ENCODE results near the gene NR3C1.

The NR3C1 gene

GRCh38 chr5:143403593-143404415 lies at the start of gene NR3C1:
NR3C1 (minus strand) TSS chr5:143403686; CDS start chr5:143400839, 2,847 bp downstream.
- in situ Hi-C loops (cut with MboI; ENCODE audit: low sequenced_read_pairs) = no loop called here

GRCh38 chr5:143449772-143450171 lies 46.3 kb upstream of the NR3C1 start:
- in situ Hi-C loops (cut with MboI; ENCODE audit: low sequenced_read_pairs) = no loop called here

DNA sequence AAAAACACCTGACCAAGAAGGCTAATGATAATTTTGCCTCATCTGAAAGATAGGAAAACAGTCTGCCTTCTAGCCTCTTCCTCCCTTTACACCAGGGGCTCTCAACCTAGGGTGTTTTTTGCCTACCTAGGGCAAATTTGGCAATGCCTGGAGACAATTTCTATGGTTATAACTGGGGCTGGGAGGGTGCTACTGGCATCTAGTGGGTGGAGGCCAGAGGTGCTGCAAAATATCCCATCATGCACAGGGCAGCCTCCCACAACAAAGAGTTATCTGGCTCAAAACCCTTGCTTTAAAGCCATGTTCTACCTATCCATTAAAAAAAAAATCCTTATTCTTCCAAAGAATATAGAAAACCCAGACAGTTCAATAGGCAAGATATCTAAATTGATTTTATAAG lies 45.0 kb upstream of the NR3C1 start:
- in situ Hi-C loops (cut with MboI; ENCODE audit: low sequenced_read_pairs) = no loop called here

- in situ Hi-C loops (cut with MboI; ENCODE audit: low sequenced_read_pairs) = no loop called here
Observed at GRCh38 chr5:143447983-143448382, 44.5 kb upstream of the NR3C1 start.

DNA sequence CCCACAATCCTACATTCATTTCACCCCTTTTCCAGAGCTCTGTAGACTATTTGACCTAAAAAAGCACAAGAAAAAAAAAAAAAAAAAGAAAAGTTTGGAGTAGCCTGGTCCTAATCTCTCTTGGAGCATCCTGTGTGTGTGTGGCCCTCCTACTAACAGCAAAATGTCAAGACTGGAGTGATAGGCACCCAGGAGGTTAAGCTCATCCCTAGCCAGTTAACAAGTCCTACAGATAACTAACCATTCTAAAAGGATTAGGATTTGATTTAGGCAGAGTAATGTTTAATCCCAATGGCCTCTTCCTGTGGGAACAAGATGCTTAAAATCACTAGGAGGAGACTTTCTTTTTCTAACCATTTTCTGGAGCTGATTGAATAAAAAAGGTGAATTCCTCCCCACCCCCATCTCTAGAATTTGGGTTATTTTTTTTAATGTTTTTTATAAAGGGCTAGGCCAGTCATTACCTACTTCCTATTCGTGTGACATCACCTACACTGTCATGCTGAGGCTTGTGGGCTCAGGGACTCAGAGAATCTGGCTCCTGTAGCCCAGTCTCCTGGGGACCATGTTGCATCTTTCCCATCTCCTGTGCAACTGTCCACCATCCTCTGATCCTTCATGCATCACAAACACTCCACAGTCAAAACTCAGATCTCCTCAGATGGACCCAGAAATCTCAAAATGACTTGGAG lies 43.2 kb upstream of the NR3C1 start:
- in situ Hi-C loops (cut with MboI; ENCODE audit: low sequenced_read_pairs) = no loop called here

DNA sequence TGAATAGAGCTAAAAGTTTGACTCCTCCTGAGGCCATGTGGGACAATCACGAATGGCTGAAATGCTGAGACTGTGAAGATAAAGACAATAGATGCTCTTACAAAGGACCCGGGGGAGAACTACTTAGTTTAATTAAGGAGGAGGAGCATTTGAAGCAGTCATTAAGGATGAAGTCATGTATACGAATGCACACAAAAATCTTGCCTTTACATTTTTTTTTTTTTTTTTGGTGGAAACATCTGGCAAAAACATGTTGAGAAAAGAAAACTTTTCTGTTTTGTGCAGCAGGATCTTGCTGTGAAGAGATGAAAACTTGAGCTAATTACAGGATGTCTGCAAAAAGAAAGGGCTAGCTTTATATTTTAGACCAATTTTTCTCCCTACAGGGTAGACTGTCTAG lies 42.3 kb upstream of the NR3C1 start:
- in situ Hi-C loops (cut with MboI; ENCODE audit: low sequenced_read_pairs) = no loop called here

DNA sequence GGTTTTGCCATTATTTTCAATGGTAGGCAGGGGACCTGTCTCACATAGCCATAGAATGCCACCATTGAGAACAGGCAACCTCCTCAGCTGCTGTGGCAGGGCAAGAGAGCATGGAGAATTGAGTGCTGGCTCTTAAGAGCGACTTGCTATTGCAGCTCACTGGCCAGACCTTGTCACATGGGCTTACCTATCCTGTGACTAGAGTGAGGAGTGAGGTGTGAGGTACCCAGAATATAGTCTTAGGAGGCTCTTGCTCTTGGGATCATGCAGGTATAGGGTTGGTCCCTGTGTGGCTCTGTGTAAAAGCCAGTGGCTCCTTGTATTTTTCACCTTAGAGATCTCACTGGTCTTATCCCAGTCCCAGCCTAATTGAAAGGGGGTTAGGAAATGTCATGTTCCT lies 39.8 kb upstream of the NR3C1 start:
- in situ Hi-C loops (cut with MboI; ENCODE audit: low sequenced_read_pairs) = no loop called here

- in situ Hi-C loops (cut with MboI; ENCODE audit: low sequenced_read_pairs) = no loop called here
Observed at GRCh38 chr5:143442385-143442784, 38.9 kb upstream of the NR3C1 start.

DNA sequence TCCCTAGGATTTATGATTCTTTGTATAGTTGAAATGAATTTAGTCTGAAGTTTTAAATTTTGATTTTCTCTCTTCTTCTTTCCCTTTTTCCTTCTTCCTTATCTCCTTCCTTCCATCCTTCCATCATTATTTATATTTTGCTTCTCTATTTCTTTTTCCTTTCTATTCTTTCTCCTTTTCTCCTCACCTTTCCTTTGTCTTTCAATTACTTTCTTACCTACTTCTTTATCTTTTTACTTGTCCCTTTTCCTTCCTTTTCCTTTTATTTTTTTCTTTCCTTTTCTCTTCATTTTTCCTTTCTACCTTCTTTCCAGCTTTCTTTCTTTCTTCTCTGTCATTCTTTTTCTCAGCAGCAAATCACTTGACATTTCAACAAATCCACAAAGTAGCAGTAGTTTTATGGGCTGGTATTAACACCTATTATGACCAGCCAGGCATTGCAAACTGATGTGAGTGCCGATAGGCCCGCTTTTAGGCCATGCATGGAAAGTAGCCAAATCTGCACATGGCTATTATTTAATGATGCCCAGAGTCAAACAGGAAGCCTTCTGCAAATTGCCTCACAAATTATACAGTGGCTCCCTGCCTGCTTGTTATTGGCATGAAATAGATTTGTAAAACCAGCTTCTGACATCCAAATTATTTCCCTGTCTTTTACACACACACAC lies 37.1 kb upstream of the NR3C1 start:
- in situ Hi-C loops (cut with MboI; ENCODE audit: low sequenced_read_pairs) = no loop called here

- in situ Hi-C loops (cut with MboI; ENCODE audit: low sequenced_read_pairs) = no loop called here
Observed at GRCh38 chr5:143437666-143438273, 34.3 kb upstream of the NR3C1 start.

DNA sequence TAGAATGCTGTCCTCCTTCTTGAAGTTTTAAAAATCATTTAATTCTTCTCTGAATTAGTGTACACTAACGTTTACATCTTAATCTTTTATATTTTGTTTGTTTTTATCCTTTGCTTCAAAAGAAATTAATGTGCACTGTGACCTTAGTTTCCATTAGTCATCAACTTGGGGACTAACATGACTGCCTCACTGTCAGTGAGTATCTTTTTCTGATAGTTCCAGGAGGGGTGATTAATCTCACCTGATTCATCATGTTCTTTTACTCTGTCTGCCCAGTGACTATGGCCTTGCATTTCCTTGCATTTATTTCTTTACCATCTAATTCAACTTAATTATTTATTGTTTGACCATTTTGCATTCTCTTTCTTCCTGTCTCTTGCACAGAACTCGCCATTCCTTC lies 33.4 kb upstream of the NR3C1 start:
- in situ Hi-C loops (cut with MboI; ENCODE audit: low sequenced_read_pairs) = no loop called here

DNA sequence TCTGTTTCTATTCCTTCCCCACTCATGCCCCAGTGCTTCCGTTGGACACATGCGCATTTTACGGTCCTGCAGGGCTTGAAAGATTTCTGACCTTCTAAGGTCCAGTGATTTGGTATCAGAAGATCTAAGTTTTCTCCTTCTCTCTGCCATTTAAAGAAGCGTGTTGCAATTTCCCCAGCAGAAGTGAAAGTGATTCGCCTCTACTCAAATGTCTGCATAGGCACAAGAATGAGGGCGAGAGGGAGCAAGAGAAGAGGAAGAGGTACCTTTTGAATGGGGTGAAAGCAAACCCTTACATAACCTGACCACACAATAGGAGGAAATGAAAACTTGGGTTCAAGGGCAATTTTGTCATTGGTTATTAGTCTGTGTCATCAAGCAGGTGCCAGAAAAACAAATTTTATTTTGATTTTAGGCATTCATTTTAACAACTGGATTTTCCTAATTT lies 31.7 kb upstream of the NR3C1 start:
- in situ Hi-C loops (cut with MboI; ENCODE audit: low sequenced_read_pairs) = no loop called here

GRCh38 chr5:143434261-143435209 lies 31.0 kb upstream of the NR3C1 start:
- in situ Hi-C loops (cut with MboI; ENCODE audit: low sequenced_read_pairs) = no loop called here

DNA sequence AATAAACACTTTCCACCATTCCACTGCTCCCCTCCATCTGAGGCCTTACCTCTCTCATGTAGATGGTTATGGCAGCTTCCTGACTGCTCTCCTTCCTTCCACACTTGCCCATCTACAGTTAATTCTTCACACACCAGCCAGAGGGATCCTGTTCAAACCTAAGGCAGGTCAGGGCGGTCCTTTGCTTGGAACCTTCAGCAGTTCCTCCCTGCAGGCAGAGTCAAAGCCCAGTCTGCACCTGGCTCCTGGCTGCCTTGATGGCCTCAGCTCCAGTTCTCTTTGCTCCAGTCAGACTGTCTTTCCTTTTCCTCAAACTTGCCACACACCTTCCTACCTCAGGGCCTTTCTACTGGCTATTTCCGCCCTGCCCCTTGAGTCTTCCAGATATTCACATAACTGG lies 30.2 kb upstream of the NR3C1 start:
- in situ Hi-C loops (cut with MboI; ENCODE audit: low sequenced_read_pairs) = no loop called here

- in situ Hi-C loops (cut with MboI; ENCODE audit: low sequenced_read_pairs) = no loop called here
Observed at GRCh38 chr5:143432658-143433239, 29.3 kb upstream of the NR3C1 start.

DNA sequence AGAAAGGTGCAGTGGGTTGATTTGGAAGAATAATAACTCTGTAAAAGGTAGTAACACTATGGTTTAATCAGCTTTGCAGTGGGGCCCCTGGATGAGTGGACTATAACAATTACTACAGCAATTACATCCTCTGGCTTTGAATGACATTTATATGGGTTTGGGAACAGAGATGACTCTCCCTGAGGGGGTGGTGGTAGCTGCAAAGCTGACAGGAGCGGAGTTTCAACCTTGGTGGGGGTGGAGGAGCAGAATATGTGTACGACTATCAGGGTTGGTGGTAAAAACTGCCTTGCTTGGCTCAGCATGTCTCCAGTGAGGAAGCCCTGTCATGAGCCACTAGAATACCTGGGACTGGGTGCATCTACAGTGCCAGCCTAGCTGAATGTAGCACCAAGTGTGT lies 28.3 kb upstream of the NR3C1 start:
- in situ Hi-C loops (cut with MboI; ENCODE audit: low sequenced_read_pairs) = no loop called here

GRCh38 chr5:143428738-143429420 lies 25.4 kb upstream of the NR3C1 start:
- in situ Hi-C loops (cut with MboI; ENCODE audit: low sequenced_read_pairs) = no loop called here

- in situ Hi-C loops (cut with MboI; ENCODE audit: low sequenced_read_pairs) = no loop called here
Observed at GRCh38 chr5:143428155-143428554, 24.7 kb upstream of the NR3C1 start.

DNA sequence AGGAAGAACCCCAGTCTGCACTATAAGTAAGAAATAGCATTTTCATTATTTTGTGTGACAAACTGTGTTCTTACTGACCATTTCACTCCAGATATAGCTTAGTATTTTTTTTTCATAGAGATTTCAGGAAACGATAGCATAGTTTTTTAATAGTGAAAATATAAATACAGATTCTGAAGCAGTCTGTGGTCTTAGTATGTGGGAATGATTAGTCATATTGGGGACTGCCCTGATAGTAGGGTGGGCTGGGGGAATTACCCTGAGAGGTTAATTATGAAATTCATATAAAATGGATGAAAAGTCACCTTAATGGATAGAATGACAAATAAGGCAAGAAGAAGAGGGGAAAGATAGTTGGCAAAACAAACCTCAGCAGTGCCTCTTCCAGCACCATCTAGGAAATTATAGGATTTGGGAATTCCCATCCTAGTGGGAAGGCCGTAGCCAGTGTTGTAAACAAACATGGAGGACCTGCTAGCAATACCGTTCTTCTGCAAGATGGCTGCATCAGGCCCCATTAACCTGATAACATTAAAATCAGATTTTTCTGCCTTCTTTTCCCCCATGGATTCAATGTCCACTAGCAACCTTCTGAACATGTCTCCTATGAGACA lies 23.7 kb upstream of the NR3C1 start:
- in situ Hi-C loops (cut with MboI; ENCODE audit: low sequenced_read_pairs) = no loop called here
